Testis (tissue), 2 donors: ENCODE measurements around the gene EXOSC7.

Experiments used
- POLR2A ChIP-seq: fragments of 450-650 bp; IDR thresholded peaks from one replicate; pipeline ENCODE4 v1.6.1; 2017; ENCODE audit warnings: antibody characterized with exemption, mild to moderate bottlenecking, moderate library complexity
- TF ChIP-seq, protein P1 (sequence below), 3 experiments: fragments of 450-650 bp in 2 of 3; fragments of 200-600 bp in 1 of 3; sonication (generic) in 1 of 3; IDR thresholded peaks; one replicate each; pipeline ENCODE4 v1.5.1; 2016 to 2019; ENCODE audit warnings: antibody characterized with exemption in 3 of 3, mild to moderate bottlenecking in 2 of 3, moderate library complexity in 1 of 3

DNA sequence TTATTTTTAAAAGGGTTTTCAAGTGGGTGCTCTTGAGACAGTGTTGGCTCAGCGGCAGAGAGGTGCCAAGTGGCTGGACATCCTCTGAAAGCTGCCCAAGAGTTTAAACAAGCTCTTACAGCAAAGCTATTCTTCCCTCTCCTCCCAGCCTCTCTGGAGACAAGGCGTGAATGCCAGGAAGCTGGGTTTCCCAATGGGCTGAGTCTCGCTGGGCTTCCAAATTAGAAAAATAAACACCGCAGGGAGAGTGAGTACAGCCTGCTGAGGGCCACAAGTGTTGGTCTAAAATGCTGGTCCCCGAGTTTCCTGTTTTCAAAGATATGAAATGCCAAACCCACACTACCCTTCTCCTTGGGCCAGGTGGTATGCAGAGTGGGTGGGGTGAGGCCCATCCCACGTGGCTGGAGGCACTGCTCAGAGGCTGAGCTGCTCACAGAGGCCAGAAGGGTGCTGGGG is 36.4 kb upstream of the EXOSC7 start:
- TF ChIP-seq, protein P1, sequence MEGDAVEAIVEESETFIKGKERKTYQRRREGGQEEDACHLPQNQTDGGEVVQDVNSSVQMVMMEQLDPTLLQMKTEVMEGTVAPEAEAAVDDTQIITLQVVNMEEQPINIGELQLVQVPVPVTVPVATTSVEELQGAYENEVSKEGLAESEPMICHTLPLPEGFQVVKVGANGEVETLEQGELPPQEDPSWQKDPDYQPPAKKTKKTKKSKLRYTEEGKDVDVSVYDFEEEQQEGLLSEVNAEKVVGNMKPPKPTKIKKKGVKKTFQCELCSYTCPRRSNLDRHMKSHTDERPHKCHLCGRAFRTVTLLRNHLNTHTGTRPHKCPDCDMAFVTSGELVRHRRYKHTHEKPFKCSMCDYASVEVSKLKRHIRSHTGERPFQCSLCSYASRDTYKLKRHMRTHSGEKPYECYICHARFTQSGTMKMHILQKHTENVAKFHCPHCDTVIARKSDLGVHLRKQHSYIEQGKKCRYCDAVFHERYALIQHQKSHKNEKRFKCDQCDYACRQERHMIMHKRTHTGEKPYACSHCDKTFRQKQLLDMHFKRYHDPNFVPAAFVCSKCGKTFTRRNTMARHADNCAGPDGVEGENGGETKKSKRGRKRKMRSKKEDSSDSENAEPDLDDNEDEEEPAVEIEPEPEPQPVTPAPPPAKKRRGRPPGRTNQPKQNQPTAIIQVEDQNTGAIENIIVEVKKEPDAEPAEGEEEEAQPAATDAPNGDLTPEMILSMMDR (IDR thresholded peaks at IDR 0.05), result no peak
- TF ChIP-seq POLR2A, result no peak
